GM12878 (cell line): ENCODE measurements around the gene NAT8L.

Experiments
- E2F4 ChIP-seq: IDR thresholded peaks from 2 replicates; pipeline ENCODE4 v1.6.1; 2012; ENCODE audit warnings: low read depth, low read length, improper control_type of control experiment
- EGR1 ChIP-seq, 2 experiments: IDR thresholded peaks; 1 replicate in 1 of 2; 2 replicates in 1 of 2; pipeline ENCODE4 v1.6.1; 2011 to 2012; ENCODE audit warnings: low read depth in 2 of 2, low read length in 2 of 2, borderline replicate concordance in 1 of 2, mild to moderate bottlenecking in 1 of 2, moderate library complexity in 1 of 2
- KAT2A ChIP-seq: conservative IDR thresholded peaks from 2 replicates; pipeline ENCODE4 v1.6.1; 2011; ENCODE audit warnings: low read depth, low read length; ENCODE audit not compliant: control insufficient read depth
- KDM1A ChIP-seq: fragments of 200-600 bp; sonication (generic); IDR thresholded peaks from 2 replicates; pipeline ENCODE4 v1.6.1; 2016; ENCODE audit warnings: borderline replicate concordance
- MXI1 ChIP-seq: fragments of 150-350 bp; IDR thresholded peaks from 2 replicates; pipeline ENCODE4 v1.6.1; 2011; ENCODE audit warnings: low read depth, mild to moderate bottlenecking, inconsistent platforms, low read length, improper control_type of control experiment
- POLR2A ChIP-seq: IDR thresholded peaks from 2 replicates; pipeline ENCODE4 v1.6.1; 2011; ENCODE audit warnings: low read depth, mild to moderate bottlenecking, low read length
- POLR2AphosphoS2 ChIP-seq: IDR thresholded peaks from 2 replicates; pipeline ENCODE4 v1.6.1; 2011; ENCODE audit warnings: low read depth, mild to moderate bottlenecking, low read length, improper control_type of control experiment, moderate library complexity
- RAD51 ChIP-seq: fragments of 450-650 bp; IDR thresholded peaks from 2 replicates; pipeline ENCODE4 v1.6.1; 2016; ENCODE audit warnings: moderate library complexity, mild to moderate bottlenecking, inconsistent platforms
- TCF12 ChIP-seq: IDR thresholded peaks from 2 replicates; pipeline ENCODE4 v1.6.1; 2011; ENCODE audit warnings: low read depth, mild to moderate bottlenecking, low read length
- ZNF274 ChIP-seq: IDR thresholded peaks from one replicate; pipeline ENCODE4 v1.8.0; 2011; ENCODE audit not compliant: insufficient read length, insufficient read depth
- TF ChIP-seq, protein P1 (sequence below), 3 experiments: IDR thresholded peaks in 2 of 3; conservative IDR thresholded peaks in 1 of 3; 2 replicates each; pipeline ENCODE4 v1.5.1; 2011; ENCODE audit warnings: low read depth in 3 of 3, low read length in 3 of 3, mild to moderate bottlenecking in 3 of 3, control low read depth in 2 of 3, moderate library complexity in 2 of 3, inconsistent platforms in 1 of 3, mixed read lengths in 1 of 3; ENCODE audit not compliant: control insufficient read depth in 2 of 3, insufficient read depth in 1 of 3; ENCODE audit errors: extremely low read depth in 1 of 3

GRCh38 chr4:2061186-2062131 lies 2.3 kb downstream of the NAT8L start:
- TF ChIP-seq, protein P1, sequence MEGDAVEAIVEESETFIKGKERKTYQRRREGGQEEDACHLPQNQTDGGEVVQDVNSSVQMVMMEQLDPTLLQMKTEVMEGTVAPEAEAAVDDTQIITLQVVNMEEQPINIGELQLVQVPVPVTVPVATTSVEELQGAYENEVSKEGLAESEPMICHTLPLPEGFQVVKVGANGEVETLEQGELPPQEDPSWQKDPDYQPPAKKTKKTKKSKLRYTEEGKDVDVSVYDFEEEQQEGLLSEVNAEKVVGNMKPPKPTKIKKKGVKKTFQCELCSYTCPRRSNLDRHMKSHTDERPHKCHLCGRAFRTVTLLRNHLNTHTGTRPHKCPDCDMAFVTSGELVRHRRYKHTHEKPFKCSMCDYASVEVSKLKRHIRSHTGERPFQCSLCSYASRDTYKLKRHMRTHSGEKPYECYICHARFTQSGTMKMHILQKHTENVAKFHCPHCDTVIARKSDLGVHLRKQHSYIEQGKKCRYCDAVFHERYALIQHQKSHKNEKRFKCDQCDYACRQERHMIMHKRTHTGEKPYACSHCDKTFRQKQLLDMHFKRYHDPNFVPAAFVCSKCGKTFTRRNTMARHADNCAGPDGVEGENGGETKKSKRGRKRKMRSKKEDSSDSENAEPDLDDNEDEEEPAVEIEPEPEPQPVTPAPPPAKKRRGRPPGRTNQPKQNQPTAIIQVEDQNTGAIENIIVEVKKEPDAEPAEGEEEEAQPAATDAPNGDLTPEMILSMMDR (IDR thresholded peaks at IDR 0.05 in 2 of 3, conservative IDR thresholded peaks at IDR 0.05 in 1 of 3; ENCODE audit: control insufficient read depth in 2 of 3, extremely low read depth in 1 of 3, insufficient read depth in 1 of 3, low read depth in 3 of 3, low read length in 3 of 3), result no peak
- no peak for TF ChIP-seq TCF12
- TF ChIP-seq POLR2A, result no peak
- TF ChIP-seq EGR1 (IDR thresholded peaks at IDR 0.05; ENCODE audit: borderline replicate concordance in 1 of 2, low read depth in 2 of 2, low read length in 2 of 2), result no peak
- TF ChIP-seq MXI1, result no peak
- TF ChIP-seq RAD51, result no peak
- TF ChIP-seq KDM1A, result no peak
- no peak for TF ChIP-seq E2F4
- no peak for TF ChIP-seq POLR2AphosphoS2
- no peak for TF ChIP-seq KAT2A
- no peak for TF ChIP-seq ZNF274
